ENCODE measurements around the gene DUS2.
"Not testable (repeated sequence)": the region's sequence is repeated elsewhere in the genome, so short reads cannot be mapped to it uniquely, and the experiment has no call there.

The DUS2 gene

DNA sequence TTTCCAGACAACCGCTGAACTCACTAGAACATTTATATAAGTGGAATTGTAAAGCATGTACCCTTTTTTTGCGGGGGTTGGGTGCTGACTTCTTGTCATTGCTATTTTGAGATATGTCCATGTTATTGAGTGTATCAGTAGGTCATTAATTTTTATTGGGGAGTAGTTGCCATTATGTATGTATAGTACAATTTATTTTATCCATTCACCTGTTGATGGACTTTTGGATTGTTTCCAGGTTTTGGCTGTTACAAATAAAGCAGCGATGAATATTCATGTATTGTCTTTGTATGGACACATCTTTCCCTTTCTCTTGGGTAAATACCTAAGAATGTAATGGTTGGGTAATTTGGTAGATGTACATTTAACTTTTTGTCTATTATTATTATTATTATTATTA, 74.8 kb downstream of the DUS2 start:
- no peak overlapping the region for H3K4me3 ChIP-seq (ENCODE audit: low read depth, low read length)
- in situ Hi-C loops (cut with HindIII; ENCODE audit: low sequenced_read_pairs) = no loop called here
- TF ChIP-seq, protein P1, sequence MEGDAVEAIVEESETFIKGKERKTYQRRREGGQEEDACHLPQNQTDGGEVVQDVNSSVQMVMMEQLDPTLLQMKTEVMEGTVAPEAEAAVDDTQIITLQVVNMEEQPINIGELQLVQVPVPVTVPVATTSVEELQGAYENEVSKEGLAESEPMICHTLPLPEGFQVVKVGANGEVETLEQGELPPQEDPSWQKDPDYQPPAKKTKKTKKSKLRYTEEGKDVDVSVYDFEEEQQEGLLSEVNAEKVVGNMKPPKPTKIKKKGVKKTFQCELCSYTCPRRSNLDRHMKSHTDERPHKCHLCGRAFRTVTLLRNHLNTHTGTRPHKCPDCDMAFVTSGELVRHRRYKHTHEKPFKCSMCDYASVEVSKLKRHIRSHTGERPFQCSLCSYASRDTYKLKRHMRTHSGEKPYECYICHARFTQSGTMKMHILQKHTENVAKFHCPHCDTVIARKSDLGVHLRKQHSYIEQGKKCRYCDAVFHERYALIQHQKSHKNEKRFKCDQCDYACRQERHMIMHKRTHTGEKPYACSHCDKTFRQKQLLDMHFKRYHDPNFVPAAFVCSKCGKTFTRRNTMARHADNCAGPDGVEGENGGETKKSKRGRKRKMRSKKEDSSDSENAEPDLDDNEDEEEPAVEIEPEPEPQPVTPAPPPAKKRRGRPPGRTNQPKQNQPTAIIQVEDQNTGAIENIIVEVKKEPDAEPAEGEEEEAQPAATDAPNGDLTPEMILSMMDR (IDR thresholded peaks at IDR 0.05; ENCODE audit: low read depth, low read length) = no peak
- DNase-seq (ENCODE audit: low read depth, low spot score) = no peak

DNA sequence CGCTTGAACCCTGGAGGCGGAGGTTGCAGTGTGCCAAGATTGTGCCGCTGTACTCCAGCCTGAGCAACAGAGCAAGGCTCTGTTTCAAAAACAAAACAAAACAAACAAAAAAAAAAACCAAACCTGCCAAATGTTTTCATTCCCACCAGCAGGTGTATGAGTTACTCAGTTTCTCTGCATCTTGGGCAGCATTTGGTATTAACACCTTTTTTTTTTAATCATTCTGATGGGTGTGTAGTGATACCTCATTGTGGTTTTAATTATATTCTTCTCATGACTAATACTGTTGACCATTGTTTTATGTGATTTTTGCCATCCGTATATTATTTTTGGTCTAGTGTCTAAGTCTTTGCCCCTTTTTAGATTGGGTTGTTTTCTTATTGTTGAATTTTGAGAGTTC, 77.4 kb downstream of the DUS2 start:
- in situ Hi-C loops (cut with HindIII; ENCODE audit: low sequenced_read_pairs) = no loop called here
- TF ChIP-seq, protein P1 (IDR thresholded peaks at IDR 0.05; ENCODE audit: low read depth, low read length) = no peak
- DNase-seq (ENCODE audit: low read depth, low spot score) = no peak
- H3K4me3 ChIP-seq (ENCODE audit: low read depth, low read length) = no peak overlapping the region

DNA sequence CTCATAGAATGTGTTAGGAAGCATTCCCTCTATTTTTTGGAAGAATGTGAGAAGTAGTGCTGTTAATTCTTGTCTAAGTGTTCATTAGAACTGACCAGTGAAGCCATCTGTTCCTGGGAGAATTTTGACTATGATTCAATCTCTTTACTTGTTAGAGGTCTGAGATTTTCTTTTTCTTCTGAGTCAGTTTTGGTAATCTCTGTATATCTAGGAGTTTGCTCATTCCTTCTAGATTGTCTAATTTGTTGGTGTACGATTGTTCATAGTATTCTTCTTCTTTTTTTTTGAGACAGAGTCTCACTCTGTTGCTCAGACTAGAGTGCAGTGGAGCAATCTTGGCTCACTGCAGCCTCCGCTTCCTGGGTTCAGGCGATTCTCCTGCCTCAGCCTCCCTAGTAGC, 82.5 kb downstream of the DUS2 start:
- no peak overlapping the region for H3K4me3 ChIP-seq (ENCODE audit: low read depth, low read length)
- in situ Hi-C loops (cut with HindIII; ENCODE audit: low sequenced_read_pairs) = no loop called here
- TF ChIP-seq, protein P1 (IDR thresholded peaks at IDR 0.05; ENCODE audit: low read depth, low read length) = no peak
- no peak for DNase-seq (ENCODE audit: low read depth, low spot score)

DNA sequence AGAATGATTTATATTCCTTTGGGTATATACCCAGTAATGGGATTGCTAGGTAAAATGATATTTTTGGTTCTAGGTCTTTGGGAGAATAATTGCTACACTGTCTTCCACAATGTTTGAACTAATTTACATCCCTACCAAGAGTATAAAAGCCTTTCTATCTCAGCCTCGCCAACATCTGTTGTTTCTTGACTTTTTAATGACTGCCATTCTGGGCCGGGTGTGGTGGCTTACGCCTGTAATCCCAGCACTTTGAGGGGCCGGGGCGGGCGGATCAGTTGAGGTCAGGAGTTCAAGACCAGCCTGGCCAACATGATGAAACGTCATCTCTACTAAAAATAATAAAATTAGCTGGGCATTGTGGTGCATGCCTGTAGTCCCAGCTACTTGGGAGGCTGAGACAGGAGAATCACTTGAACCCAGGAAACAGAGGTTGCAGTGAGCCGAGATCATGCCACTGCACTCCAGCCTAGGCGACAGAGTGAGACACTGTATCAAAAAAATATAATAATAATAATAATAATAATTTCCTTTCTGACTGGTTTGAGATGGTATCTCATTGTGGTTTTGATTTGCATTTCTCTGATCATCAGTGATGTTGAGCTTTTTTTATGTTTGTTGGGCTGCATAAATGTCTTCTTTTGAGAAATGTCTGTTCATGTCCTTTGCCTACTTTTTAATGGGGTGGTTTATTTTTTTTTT, 84.3 kb downstream of the DUS2 start:
- in situ Hi-C loops (cut with HindIII; ENCODE audit: low sequenced_read_pairs); H3K4me3 ChIP-seq (ENCODE audit: low read depth, low read length); DNase-seq (ENCODE audit: low read depth, low spot score): not testable (repeated sequence)

DNA sequence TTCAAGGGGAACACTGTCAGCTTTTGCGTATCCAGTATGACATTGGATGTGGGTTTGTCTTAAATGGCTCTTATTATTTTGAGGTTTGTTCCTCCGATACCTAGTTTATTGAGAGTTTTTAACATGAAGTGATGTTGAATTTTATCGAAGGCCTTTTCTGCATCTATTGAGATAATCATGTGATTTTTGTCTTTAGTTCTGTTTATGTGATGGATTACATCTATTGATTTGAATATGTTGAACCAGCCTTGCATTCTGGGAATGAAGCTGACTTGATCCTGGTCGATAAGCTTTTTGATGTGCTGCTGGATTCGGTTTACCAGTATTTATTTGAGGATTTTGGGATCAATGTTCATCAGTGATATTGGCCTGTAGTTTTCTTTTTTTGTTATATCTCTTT, 86.1 kb downstream of the DUS2 start:
- DNase-seq (ENCODE audit: low read depth, low spot score); in situ Hi-C loops (cut with HindIII; ENCODE audit: low sequenced_read_pairs); H3K4me3 ChIP-seq (ENCODE audit: low read depth, low read length): not testable (repeated sequence)

DNA sequence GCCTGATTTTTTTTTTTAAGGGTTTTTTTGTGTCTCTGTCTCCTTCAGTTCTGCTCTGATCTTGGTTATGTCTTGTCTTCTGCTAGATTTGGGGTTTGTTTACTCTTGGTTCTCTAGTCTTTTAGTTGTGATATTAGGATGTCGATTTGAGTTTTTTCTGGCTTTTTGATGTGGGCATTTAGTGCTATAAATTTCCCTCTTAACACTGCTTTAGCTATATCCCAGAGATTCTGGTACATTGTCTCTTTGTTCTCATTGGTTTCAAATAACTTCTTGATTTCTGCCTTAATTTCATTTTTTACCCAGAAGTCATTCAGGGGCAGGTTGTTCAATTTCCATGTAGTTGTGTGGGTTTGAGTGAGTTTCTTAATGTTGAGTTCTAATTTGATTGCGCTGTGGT, 87.5 kb downstream of the DUS2 start:
- DNase-seq (ENCODE audit: low read depth, low spot score); H3K4me3 ChIP-seq (ENCODE audit: low read depth, low read length); in situ Hi-C loops (cut with HindIII; ENCODE audit: low sequenced_read_pairs): not testable (repeated sequence)

DNA sequence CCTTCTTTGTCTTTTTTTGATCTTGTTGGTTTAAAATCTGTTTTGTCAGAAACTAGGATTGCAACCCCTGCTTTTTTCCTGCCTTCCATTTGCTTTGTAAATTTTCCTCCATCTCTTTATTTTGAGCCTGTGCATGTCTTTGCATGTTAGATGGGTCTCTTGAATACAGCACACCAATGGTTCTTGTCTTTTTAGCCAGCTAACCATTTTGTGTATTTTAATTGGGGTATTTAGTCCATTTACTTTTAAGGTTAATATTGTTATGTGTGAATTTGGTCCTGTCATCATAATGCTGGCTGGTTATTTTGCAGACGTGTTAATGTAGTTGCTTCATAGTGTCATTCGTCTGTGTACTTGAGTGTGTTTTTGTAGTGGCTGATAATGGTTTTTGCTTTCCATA, 88.3 kb downstream of the DUS2 start:
- TF ChIP-seq, protein P1 (IDR thresholded peaks at IDR 0.05; ENCODE audit: low read depth, low read length) = no peak
- in situ Hi-C loops (cut with HindIII; ENCODE audit: low sequenced_read_pairs) = no loop called here
- no peak overlapping the region for H3K4me3 ChIP-seq (ENCODE audit: low read depth, low read length)
- DNase-seq (ENCODE audit: low read depth, low spot score) = no peak

DNA sequence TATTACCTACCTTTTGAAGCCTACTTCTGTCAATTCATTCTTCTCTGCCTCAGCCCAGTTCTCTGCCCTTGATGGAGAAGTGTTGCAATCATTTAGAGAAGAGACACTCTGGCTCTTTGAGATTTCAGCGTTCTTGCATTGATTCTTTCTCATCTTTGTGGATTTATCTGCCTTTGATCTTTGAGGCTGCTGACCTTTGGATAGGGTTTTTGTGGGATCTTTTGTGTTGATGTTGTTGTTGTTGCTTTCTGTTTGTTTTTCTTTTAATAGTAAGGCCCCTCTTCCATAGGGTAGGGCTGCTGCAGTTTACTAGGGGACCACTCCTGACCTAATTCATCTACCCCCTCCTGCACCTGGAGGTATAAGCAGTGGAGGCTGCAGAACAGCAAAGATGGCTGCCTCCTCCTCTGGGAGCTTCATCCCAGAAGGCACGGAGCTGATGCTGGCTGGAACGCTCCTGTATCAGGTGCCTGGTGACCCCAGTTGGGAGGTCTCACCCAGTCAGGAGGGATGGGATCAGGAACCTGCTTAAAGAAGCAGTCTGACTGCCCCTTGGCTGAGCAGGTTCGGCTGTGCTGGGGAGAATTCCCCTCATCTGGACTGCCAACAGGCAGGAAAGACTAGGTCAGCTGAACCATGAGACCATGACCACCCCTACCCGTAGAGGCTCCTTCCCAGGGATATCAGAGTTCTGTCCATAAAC, 90.1 kb downstream of the DUS2 start:
- in situ Hi-C loops (cut with HindIII; ENCODE audit: low sequenced_read_pairs) = no loop called here
- H3K4me3 ChIP-seq (ENCODE audit: low read depth, low read length) = no peak overlapping the region
- DNase-seq (ENCODE audit: low read depth, low spot score) = no peak
- TF ChIP-seq, protein P1 (IDR thresholded peaks at IDR 0.05; ENCODE audit: low read depth, low read length) = no peak

All from astrocyte of the spinal cord (primary cell).